ENCODE results near the gene CDC14B. TPM values are rescaled to one million over a fixed set of nuclear protein-coding genes. Genes with fewer than 3 reads are reported as not detected.

Gene CDC14B
- total RNA-seq, 1 experiment from 2014 or later = 11.4 TPM

GRCh38 chr9:96462541-96462940, 157.1 kb downstream of the CDC14B start:
- no TSS peak for BruUV-seq (replicated peaks)
- Histone ChIP-seq H3K27ac (ENCODE audit: low read length) (no peak overlapping the region), H3K4me3 (ENCODE audit: low read length) (no peak overlapping the region), H3K79me2 (ENCODE audit: low read length) (no peaks in the 10 kb centered on the region), H3F3A (ENCODE audit: low read length, unreplicated experiment) (no peaks in the 10 kb centered on the region), H3K4me1 (ENCODE audit: insufficient read depth, low read length) (peaks cover 7% of the 10 kb centered on the region; the same call in 1 of the 2 replicates), H3K27me3 (ENCODE audit: low read length) (no peaks in the 10 kb centered on the region), H3K4me2 (ENCODE audit: low read length) (no peak overlapping the region), H4K20me1 (ENCODE audit: low read length) (no peaks in the 10 kb centered on the region), H2AFZ (ENCODE audit: low read length) (no peak overlapping the region), H3K36me3 (ENCODE audit: low read depth, low read length) (no peaks in the 10 kb centered on the region; the same call in 1 of the 2 replicates), H3K9me3 (ENCODE audit: low read length) (no peaks in the 10 kb centered on the region), H3K9me2 (replicated peaks; ENCODE audit: low read length) (no peaks in the 10 kb centered on the region), H3K9ac (ENCODE audit: low read length) (no peak overlapping the region)
- no peak for TF ChIP-seq EZH2 (IDR thresholded peaks at IDR 0.05; ENCODE audit: low read length, unreplicated experiment)
- no peak for TF ChIP-seq CTCF (conservative IDR thresholded peaks at IDR 0.05; ENCODE audit: low read depth, low read length)
- no peak for TF ChIP-seq EZH2phosphoT487 (IDR thresholded peaks at IDR 0.05; ENCODE audit: borderline replicate concordance, low read length)
- CTCF ChIA-PET = no interaction called here
- POLR2A ChIA-PET (ENCODE audit: unreplicated experiment) = no interaction called here
- DNase-seq (no peak), ATAC-seq (no peak)
- intact Hi-C loops (cut with micrococcal nuclease) = no loop called here

GRCh38 chr9:96461336-96461735, 158.3 kb downstream of the CDC14B start:
- Histone ChIP-seq H3K9me3 (ENCODE audit: low read length) (no peaks in the 10 kb centered on the region), H3K27me3 (ENCODE audit: low read length) (no peaks in the 10 kb centered on the region), H3K4me3 (ENCODE audit: low read length) (no peak overlapping the region), H3K9ac (ENCODE audit: low read length) (no peak overlapping the region), H3F3A (ENCODE audit: low read length, unreplicated experiment) (no peaks in the 10 kb centered on the region), H3K4me1 (ENCODE audit: insufficient read depth, low read length) (peaks cover 7% of the 10 kb centered on the region; the same call in 1 of the 2 replicates), H3K79me2 (ENCODE audit: low read length) (no peaks in the 10 kb centered on the region), H3K27ac (ENCODE audit: low read length) (no peak overlapping the region), H4K20me1 (ENCODE audit: low read length) (no peaks in the 10 kb centered on the region), H3K4me2 (ENCODE audit: low read length) (no peak overlapping the region), H3K36me3 (ENCODE audit: low read depth, low read length) (no peaks in the 10 kb centered on the region; the same call in 1 of the 2 replicates), H3K9me2 (replicated peaks; ENCODE audit: low read length) (no peaks in the 10 kb centered on the region), H2AFZ (ENCODE audit: low read length) (no peak overlapping the region)
- intact Hi-C loops (cut with micrococcal nuclease) = no loop called here
- DNase-seq (no peak), ATAC-seq (no peak)
- CTCF ChIA-PET = no interaction called here
- BruUV-seq (replicated peaks) = no TSS peak
- TF ChIP-seq EZH2 (IDR thresholded peaks at IDR 0.05; ENCODE audit: low read length, unreplicated experiment) (no peak), EZH2phosphoT487 (IDR thresholded peaks at IDR 0.05; ENCODE audit: borderline replicate concordance, low read length) (no peak), CTCF (conservative IDR thresholded peaks at IDR 0.05; ENCODE audit: low read depth, low read length) (no peak)
- POLR2A ChIA-PET (ENCODE audit: unreplicated experiment) = no interaction called here

GRCh38 chr9:96460882-96461281, 158.8 kb downstream of the CDC14B start:
- H3K27ac ChIP-seq (ENCODE audit: low read length) = no peak overlapping the region
- H3K4me3 ChIP-seq (ENCODE audit: low read length) = no peak overlapping the region
- H3K79me2 ChIP-seq (ENCODE audit: low read length) = no peaks in the 10 kb centered on the region
- H3K9ac ChIP-seq (ENCODE audit: low read length) = no peak overlapping the region
- H3K4me1 ChIP-seq (ENCODE audit: insufficient read depth, low read length) = peaks cover 7% of the 10 kb centered on the region; the same call in 1 of the 2 replicates
- TF ChIP-seq EZH2 (IDR thresholded peaks at IDR 0.05; ENCODE audit: low read length, unreplicated experiment) (no peak), CTCF (conservative IDR thresholded peaks at IDR 0.05; ENCODE audit: low read depth, low read length) (no peak), EZH2phosphoT487 (IDR thresholded peaks at IDR 0.05; ENCODE audit: borderline replicate concordance, low read length) (no peak)
- BruUV-seq (replicated peaks) = no TSS peak
- DNase-seq = no peak
- H3K9me2 ChIP-seq (replicated peaks; ENCODE audit: low read length) = no peaks in the 10 kb centered on the region
- no peak overlapping the region for H3K4me2 ChIP-seq (ENCODE audit: low read length)
- intact Hi-C loops (cut with micrococcal nuclease) = no loop called here
- no peaks in the 10 kb centered on the region for H3K9me3 ChIP-seq (ENCODE audit: low read length)
- no peaks in the 10 kb centered on the region; the same call in 1 of the 2 replicates for H3K36me3 ChIP-seq (ENCODE audit: low read depth, low read length)
- no peaks in the 10 kb centered on the region for H3K27me3 ChIP-seq (ENCODE audit: low read length)
- no peaks in the 10 kb centered on the region for H3F3A ChIP-seq (ENCODE audit: low read length, unreplicated experiment)
- ChIA-PET POLR2A (ENCODE audit: unreplicated experiment) (no interaction called here), CTCF (no interaction called here)
- no peak for ATAC-seq
- no peak overlapping the region for H2AFZ ChIP-seq (ENCODE audit: low read length)
- H4K20me1 ChIP-seq (ENCODE audit: low read length) = no peaks in the 10 kb centered on the region

Measured in PC-3 (cell line).